ENCODE data around the gene KLRB1. TPM values are rescaled to one million over a fixed set of nuclear protein-coding genes. Genes with fewer than 3 reads are reported as not detected.

Gene KLRB1
- total RNA-seq, 1 experiment from 2014 or later = not detected

GRCh38 chr12:9643266-9643660 lies 35.5 kb upstream of the KLRB1 start:
- DNase-seq (ENCODE audit: low read depth, low spot score) (no peak), ATAC-seq (no peak)
- no peak for TF ChIP-seq YY1 (IDR thresholded peaks at IDR 0.05; ENCODE audit: extremely low read depth, insufficient replicate concordance, low read depth, low read length)
- no peak for TF ChIP-seq ZBTB33 (IDR thresholded peaks at IDR 0.05; ENCODE audit: extremely low read depth, insufficient replicate concordance, low read length)
- TF ChIP-seq RAD21 (IDR thresholded peaks at IDR 0.05; ENCODE audit: low read depth) = no peak
- no peak for TF ChIP-seq FOSL1 (IDR thresholded peaks at IDR 0.05; ENCODE audit: low read depth)
- no peak for TF ChIP-seq JUND (IDR thresholded peaks at IDR 0.05)
- TF ChIP-seq POLR2AphosphoS5 (IDR thresholded peaks at IDR 0.05; ENCODE audit: low read depth, low read length) = no peak
- no peak for TF ChIP-seq TCF7L2 (IDR thresholded peaks at IDR 0.05; ENCODE audit: borderline replicate concordance, extremely low read depth, insufficient read depth, insufficient read length)
- TF ChIP-seq ZFX (IDR thresholded peaks at IDR 0.05) = no peak
- no peaks in the 10 kb centered on the region for H3K9me3 ChIP-seq (ENCODE audit: control insufficient read depth in 1 of 2, insufficient read depth in 1 of 2, low read depth in 1 of 2, low read length in 2 of 2)
- no peaks in the 10 kb centered on the region for H3K9me2 ChIP-seq (ENCODE audit: insufficient read depth)
- H3K27me3 ChIP-seq (ENCODE audit: insufficient read depth, low read length) = no peaks in the 10 kb centered on the region
- CTCF ChIA-PET = no interaction called here
- RAD21 ChIA-PET (ENCODE audit: low non-redundant PET in 1 of 2, low total read pairs in 2 of 2, uncharacterized antibody in 2 of 2, unreplicated experiment in 2 of 2) = no interaction called here
- H3K9ac ChIP-seq (ENCODE audit: low read length) = no peak overlapping the region
- no peak overlapping the region for H2AFZ ChIP-seq (ENCODE audit: low read depth, low read length, poor library complexity, severe bottlenecking)
- H3K4me2 ChIP-seq (ENCODE audit: low read length) = no peak overlapping the region
- no peak overlapping the region for H3K27ac ChIP-seq (ENCODE audit: low read depth, low read length)
- intact Hi-C loops (cut with micrococcal nuclease) = no loop called here
- H3K36me3 ChIP-seq (ENCODE audit: control insufficient read depth in 1 of 2, insufficient read depth in 2 of 2, low read length in 2 of 2) = no peaks in the 10 kb centered on the region
- POLR2A ChIA-PET = no interaction called here
- no peak overlapping the region for H3K4me3 ChIP-seq (replicated peaks in 1 of 2; ENCODE audit: low read depth in 1 of 2, low read length in 2 of 2)
- H3K4me1 ChIP-seq (ENCODE audit: control insufficient read depth in 1 of 2, insufficient read depth in 2 of 2, low read length in 2 of 2) = peaks cover 0 to 4% of the 10 kb centered on the region in 2 experiments; a peak in 1 of 4 replicates
- BruUV-seq (replicated peaks) = no TSS peak
- no peaks in the 10 kb centered on the region for H4K20me1 ChIP-seq (ENCODE audit: insufficient read depth)
- no peaks in the 10 kb centered on the region for H3K79me2 ChIP-seq (ENCODE audit: insufficient read depth, low read length)

Data from HCT116 (cell line).